Measurements from ENCODE around the gene KDM1A. TPM values are rescaled to one million over a fixed set of nuclear protein-coding genes. Genes with fewer than 3 reads are reported as not detected.

Gene KDM1A
- total and polyA plus RNA-seq, 4 donors: 7.4 to 46.7 (median 21.5) TPM

DNA sequence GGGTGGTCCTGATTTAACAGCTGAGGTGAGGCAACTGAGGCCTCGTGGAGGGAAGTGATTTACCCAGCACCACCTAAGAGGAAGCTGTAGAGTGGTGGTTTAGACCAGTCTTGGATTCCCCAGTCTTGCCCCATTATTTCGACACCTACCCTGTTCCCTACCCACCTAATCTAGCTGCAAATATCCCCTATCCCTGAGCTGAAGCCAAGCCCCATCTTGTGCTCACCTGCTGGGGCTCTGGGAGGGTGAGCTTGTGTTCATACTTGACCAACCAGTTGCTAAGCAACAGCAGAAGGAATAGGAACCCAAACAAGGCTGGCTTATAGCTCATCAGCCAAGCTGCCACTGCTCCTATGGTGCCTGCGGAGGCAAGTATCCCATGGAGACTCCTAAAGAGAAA is 5.6 kb upstream of the KDM1A start:
- DNase-seq (ENCODE audit: low spot score): no peak
- Histone ChIP-seq H3K9ac (ENCODE audit: low read depth in 1 of 2, low read length in 2 of 2) (no peak overlapping the region), H3K27ac (ENCODE audit: low read depth in 1 of 2, low read length in 2 of 2) (no peak overlapping the region), H3K9me3 (ENCODE audit: control insufficient read depth in 4 of 4, low read length in 3 of 4) (no peaks in the 10 kb centered on the region), H3K4me1 (ENCODE audit: control insufficient read depth in 4 of 4, insufficient read depth in 4 of 4, low read length in 3 of 4) (no peaks in the 10 kb centered on the region), H3K36me3 (ENCODE audit: control insufficient read depth in 4 of 4, insufficient read depth in 3 of 4, low read depth in 1 of 4, low read length in 3 of 4) (no peaks in the 10 kb centered on the region), H3K27me3 (ENCODE audit: control insufficient read depth in 4 of 4, insufficient read depth in 4 of 4, low read length in 3 of 4) (no peaks in the 10 kb centered on the region), H3K4me3 (ENCODE audit: low read depth in 1 of 3, low read length in 3 of 3) (no peak overlapping the region)
- whole genome bisulfite sequencing: 85% methylated on average over 3 of the region's 3 CpGs
- TF ChIP-seq, protein P1, sequence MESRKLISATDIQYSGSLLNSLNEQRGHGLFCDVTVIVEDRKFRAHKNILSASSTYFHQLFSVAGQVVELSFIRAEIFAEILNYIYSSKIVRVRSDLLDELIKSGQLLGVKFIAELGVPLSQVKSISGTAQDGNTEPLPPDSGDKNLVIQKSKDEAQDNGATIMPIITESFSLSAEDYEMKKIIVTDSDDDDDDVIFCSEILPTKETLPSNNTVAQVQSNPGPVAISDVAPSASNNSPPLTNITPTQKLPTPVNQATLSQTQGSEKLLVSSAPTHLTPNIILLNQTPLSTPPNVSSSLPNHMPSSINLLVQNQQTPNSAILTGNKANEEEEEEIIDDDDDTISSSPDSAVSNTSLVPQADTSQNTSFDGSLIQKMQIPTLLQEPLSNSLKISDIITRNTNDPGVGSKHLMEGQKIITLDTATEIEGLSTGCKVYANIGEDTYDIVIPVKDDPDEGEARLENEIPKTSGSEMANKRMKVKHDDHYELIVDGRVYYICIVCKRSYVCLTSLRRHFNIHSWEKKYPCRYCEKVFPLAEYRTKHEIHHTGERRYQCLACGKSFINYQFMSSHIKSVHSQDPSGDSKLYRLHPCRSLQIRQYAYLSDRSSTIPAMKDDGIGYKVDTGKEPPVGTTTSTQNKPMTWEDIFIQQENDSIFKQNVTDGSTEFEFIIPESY (IDR thresholded peaks at IDR 0.05): no peak
- TF ChIP-seq HNF4G (IDR thresholded peaks at IDR 0.05): no peak
- no peak for TF ChIP-seq YY1 (IDR thresholded peaks at IDR 0.05)
- no peak for TF ChIP-seq JUND (IDR thresholded peaks at IDR 0.05)
- TF ChIP-seq HNF4A (conservative IDR thresholded peaks at IDR 0.05): no peak
- TF ChIP-seq, protein P2, sequence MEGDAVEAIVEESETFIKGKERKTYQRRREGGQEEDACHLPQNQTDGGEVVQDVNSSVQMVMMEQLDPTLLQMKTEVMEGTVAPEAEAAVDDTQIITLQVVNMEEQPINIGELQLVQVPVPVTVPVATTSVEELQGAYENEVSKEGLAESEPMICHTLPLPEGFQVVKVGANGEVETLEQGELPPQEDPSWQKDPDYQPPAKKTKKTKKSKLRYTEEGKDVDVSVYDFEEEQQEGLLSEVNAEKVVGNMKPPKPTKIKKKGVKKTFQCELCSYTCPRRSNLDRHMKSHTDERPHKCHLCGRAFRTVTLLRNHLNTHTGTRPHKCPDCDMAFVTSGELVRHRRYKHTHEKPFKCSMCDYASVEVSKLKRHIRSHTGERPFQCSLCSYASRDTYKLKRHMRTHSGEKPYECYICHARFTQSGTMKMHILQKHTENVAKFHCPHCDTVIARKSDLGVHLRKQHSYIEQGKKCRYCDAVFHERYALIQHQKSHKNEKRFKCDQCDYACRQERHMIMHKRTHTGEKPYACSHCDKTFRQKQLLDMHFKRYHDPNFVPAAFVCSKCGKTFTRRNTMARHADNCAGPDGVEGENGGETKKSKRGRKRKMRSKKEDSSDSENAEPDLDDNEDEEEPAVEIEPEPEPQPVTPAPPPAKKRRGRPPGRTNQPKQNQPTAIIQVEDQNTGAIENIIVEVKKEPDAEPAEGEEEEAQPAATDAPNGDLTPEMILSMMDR (IDR thresholded peaks at IDR 0.05; ENCODE audit: low read depth, low read length, missing input control): no peak
- TF ChIP-seq, protein P3, sequence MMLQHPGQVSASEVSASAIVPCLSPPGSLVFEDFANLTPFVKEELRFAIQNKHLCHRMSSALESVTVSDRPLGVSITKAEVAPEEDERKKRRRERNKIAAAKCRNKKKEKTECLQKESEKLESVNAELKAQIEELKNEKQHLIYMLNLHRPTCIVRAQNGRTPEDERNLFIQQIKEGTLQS (IDR thresholded peaks at IDR 0.05): no peak

DNA sequence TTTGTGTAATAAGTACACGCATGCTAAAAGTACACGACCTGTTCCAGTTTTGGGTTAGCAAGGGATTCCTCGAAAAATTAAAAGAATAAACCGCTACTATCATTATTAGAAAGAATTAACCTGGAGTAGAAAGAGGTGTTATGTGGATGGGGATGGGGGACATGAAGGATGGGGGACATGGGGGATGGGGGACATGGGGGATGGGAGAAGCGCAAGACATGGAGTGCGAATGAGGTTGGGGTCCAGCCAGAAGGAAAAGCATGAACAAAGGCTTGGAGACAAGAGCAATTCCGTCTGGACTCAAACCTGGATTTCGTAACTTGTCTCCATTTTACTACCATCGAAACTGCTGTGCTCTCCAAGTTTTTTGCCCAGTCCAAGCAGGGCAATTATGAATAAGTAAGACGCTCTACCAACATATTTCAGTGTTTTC is 591 bp upstream of the KDM1A start:
- WGBS: 33% methylated on average over 10 of the region's 10 CpGs
- Histone ChIP-seq H3K9me3 (ENCODE audit: control insufficient read depth in 4 of 4, low read length in 3 of 4) (no peaks in the 10 kb centered on the region), H3K4me3 (ENCODE audit: low read depth in 1 of 3, low read length in 3 of 3) (peak overlapping the region; percentile 82 to 97 (median 87)), H3K27ac (ENCODE audit: low read depth in 1 of 2, low read length in 2 of 2) (peak overlapping the region; percentile 40 to 87), H3K27me3 (ENCODE audit: control insufficient read depth in 4 of 4, insufficient read depth in 4 of 4, low read length in 3 of 4) (no peaks in the 10 kb centered on the region), H3K36me3 (ENCODE audit: control insufficient read depth in 4 of 4, insufficient read depth in 3 of 4, low read depth in 1 of 4, low read length in 3 of 4) (peaks cover 0 to 1% (median 0%) of the 10 kb centered on the region in 4 donors), H3K4me1 (ENCODE audit: control insufficient read depth in 4 of 4, insufficient read depth in 4 of 4, low read length in 3 of 4) (peaks cover 0 to 12% (median 8%) of the 10 kb centered on the region in 4 donors), H3K9ac (ENCODE audit: low read depth in 1 of 2, low read length in 2 of 2) (peak overlapping the region; percentile 74 to 93)
- TF ChIP-seq SP1 (IDR thresholded peaks at IDR 0.05) (no peak), HNF4G (IDR thresholded peaks at IDR 0.05) (no peak), RAD21 (IDR thresholded peaks at IDR 0.05) (no peak), FOXA2 (IDR thresholded peaks at IDR 0.05) (no peak), NR2F2 (IDR thresholded peaks at IDR 0.05) (no peak), FOXA1 (IDR thresholded peaks at IDR 0.05) (no peak), GABPA (IDR thresholded peaks at IDR 0.05 in 1 of 2, conservative IDR thresholded peaks at IDR 0.05 in 1 of 2) (no peak), JUND (IDR thresholded peaks at IDR 0.05) (no peak), RXRA (IDR thresholded peaks at IDR 0.05) (no peak)
- TF ChIP-seq, protein P1 (IDR thresholded peaks at IDR 0.05): no peak
- TF ChIP-seq, protein P2 (IDR thresholded peaks at IDR 0.05; ENCODE audit: low read depth, low read length, missing input control): no peak
- TF ChIP-seq, protein P3 (IDR thresholded peaks at IDR 0.05): no peak
- TF ChIP-seq, protein P4, sequence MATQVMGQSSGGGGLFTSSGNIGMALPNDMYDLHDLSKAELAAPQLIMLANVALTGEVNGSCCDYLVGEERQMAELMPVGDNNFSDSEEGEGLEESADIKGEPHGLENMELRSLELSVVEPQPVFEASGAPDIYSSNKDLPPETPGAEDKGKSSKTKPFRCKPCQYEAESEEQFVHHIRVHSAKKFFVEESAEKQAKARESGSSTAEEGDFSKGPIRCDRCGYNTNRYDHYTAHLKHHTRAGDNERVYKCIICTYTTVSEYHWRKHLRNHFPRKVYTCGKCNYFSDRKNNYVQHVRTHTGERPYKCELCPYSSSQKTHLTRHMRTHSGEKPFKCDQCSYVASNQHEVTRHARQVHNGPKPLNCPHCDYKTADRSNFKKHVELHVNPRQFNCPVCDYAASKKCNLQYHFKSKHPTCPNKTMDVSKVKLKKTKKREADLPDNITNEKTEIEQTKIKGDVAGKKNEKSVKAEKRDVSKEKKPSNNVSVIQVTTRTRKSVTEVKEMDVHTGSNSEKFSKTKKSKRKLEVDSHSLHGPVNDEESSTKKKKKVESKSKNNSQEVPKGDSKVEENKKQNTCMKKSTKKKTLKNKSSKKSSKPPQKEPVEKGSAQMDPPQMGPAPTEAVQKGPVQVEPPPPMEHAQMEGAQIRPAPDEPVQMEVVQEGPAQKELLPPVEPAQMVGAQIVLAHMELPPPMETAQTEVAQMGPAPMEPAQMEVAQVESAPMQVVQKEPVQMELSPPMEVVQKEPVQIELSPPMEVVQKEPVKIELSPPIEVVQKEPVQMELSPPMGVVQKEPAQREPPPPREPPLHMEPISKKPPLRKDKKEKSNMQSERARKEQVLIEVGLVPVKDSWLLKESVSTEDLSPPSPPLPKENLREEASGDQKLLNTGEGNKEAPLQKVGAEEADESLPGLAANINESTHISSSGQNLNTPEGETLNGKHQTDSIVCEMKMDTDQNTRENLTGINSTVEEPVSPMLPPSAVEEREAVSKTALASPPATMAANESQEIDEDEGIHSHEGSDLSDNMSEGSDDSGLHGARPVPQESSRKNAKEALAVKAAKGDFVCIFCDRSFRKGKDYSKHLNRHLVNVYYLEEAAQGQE (IDR thresholded peaks at IDR 0.05): no peak
- TF ChIP-seq, protein P5, sequence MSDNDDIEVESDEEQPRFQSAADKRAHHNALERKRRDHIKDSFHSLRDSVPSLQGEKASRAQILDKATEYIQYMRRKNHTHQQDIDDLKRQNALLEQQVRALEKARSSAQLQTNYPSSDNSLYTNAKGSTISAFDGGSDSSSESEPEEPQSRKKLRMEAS (IDR thresholded peaks at IDR 0.05): no peak
- no peak for DNase-seq (ENCODE audit: low spot score)
